SK-N-SH treated with all-trans-retinoic acid at 6 μM for 48 hours (cell line): ENCODE data around the gene TMEM81.

ENCODE experiments used
- ATAC-seq: fragments of 200-7000 bp; cut with Tn5 transposase; 3 replicates; pipeline ENCODE4 v1.9.1; 2020; ENCODE audit warnings: mild to moderate bottlenecking, moderate library complexity
- ARNTL ChIP-seq: fragments of 450-650 bp; formaldehyde crosslinking; IDR thresholded peaks from 2 replicates; pipeline ENCODE4 v1.5.0; 2020; ENCODE audit warnings: low read depth, mild to moderate bottlenecking, moderate library complexity, borderline replicate concordance
- CSDC2 ChIP-seq: fragments of 250-450 bp; sonication (Bioruptor Pico); IDR thresholded peaks from 2 replicates; pipeline ENCODE4 v1.5.0; 2020; ENCODE audit warnings: mild to moderate bottlenecking, moderate library complexity
- ESRRG ChIP-seq: fragments of 250-450 bp; sonication (Bioruptor Pico); IDR thresholded peaks from 2 replicates; pipeline ENCODE4 v1.6.1; 2021; ENCODE audit warnings: mild to moderate bottlenecking
- GLIS3 ChIP-seq: fragments of 250-450 bp; sonication (Bioruptor Pico); IDR thresholded peaks from 2 replicates; pipeline ENCODE4 v1.5.0; 2020; ENCODE audit warnings: mild to moderate bottlenecking, moderate library complexity
- ISL1 ChIP-seq: fragments of 250-450 bp; sonication (Bioruptor Pico); IDR thresholded peaks from 2 replicates; pipeline ENCODE4 v2.1.2; 2022; ENCODE audit warnings: mild to moderate bottlenecking, moderate library complexity
- OSR1 ChIP-seq: fragments of 250-450 bp; sonication (Bioruptor Pico); IDR thresholded peaks from 2 replicates; pipeline ENCODE4 v1.8.0; 2022; ENCODE audit warnings: moderate library complexity, mild to moderate bottlenecking, inconsistent platforms
- PPARA ChIP-seq: fragments of 250-450 bp; sonication (Bioruptor Pico); IDR thresholded peaks from 2 replicates; pipeline ENCODE4 v1.5.0; 2020; ENCODE audit warnings: mild to moderate bottlenecking, borderline replicate concordance
- RARB ChIP-seq: fragments of 250-450 bp; sonication (Bioruptor Pico); IDR thresholded peaks from 2 replicates; pipeline ENCODE4 v1.8.0; 2021; ENCODE audit warnings: mild to moderate bottlenecking, moderate library complexity
- SNAI2 ChIP-seq: fragments of 250-450 bp; sonication (Bioruptor Pico); IDR thresholded peaks from 2 replicates; pipeline ENCODE4 v1.5.0; 2020; ENCODE audit warnings: mild to moderate bottlenecking, moderate library complexity
- TCF4 ChIP-seq: fragments of 250-450 bp; sonication (Bioruptor Pico); IDR thresholded peaks from 2 replicates; pipeline ENCODE4 v1.8.0; 2021; ENCODE audit warnings: mild to moderate bottlenecking, moderate library complexity, borderline replicate concordance
- TOX ChIP-seq: fragments of 250-450 bp; sonication (Bioruptor Pico); IDR thresholded peaks from 2 replicates; pipeline ENCODE4 v1.8.0; 2021; ENCODE audit warnings: mild to moderate bottlenecking, moderate library complexity, borderline replicate concordance
- ZC3H10 ChIP-seq: fragments of 250-450 bp; sonication (Bioruptor Pico); IDR thresholded peaks from 2 replicates; pipeline ENCODE4 v1.5.1; 2021; ENCODE audit warnings: mild to moderate bottlenecking, moderate library complexity
- ZFP30 ChIP-seq: fragments of 450-650 bp; formaldehyde crosslinking; IDR thresholded peaks from 2 replicates; pipeline ENCODE4 v1.5.0; 2022; ENCODE audit warnings: mild to moderate bottlenecking, moderate library complexity
- ZNF565 ChIP-seq: fragments of 450-650 bp; formaldehyde crosslinking; conservative IDR thresholded peaks from 2 replicates; pipeline ENCODE4 v1.5.0; 2020; ENCODE audit warnings: low read depth, mild to moderate bottlenecking, moderate library complexity
- ZNF70 ChIP-seq: fragments of 450-650 bp; formaldehyde crosslinking; IDR thresholded peaks from 2 replicates; pipeline ENCODE4 v1.5.0; 2020; ENCODE audit warnings: mild to moderate bottlenecking, moderate library complexity
- ZNF8 ChIP-seq: fragments of 450-650 bp; formaldehyde crosslinking; IDR thresholded peaks from 2 replicates; pipeline ENCODE4 v1.5.0; 2020; ENCODE audit warnings: mild to moderate bottlenecking, moderate library complexity
- TF ChIP-seq, protein P1 (sequence below): fragments of 250-450 bp; sonication (Bioruptor Pico); IDR thresholded peaks from 2 replicates; pipeline ENCODE4 v1.5.1; 2021; ENCODE audit warnings: mild to moderate bottlenecking, moderate library complexity
- TF ChIP-seq, protein P2 (sequence below): fragments of 250-450 bp; sonication (Bioruptor Pico); IDR thresholded peaks from 2 replicates; pipeline ENCODE4 v1.8.0; 2020; ENCODE audit warnings: mild to moderate bottlenecking, moderate library complexity, borderline replicate concordance
- TF ChIP-seq, protein P3 (sequence below): fragments of 250-450 bp; sonication (Bioruptor Pico); IDR thresholded peaks from 2 replicates; pipeline ENCODE4 v1.8.0; 2021; ENCODE audit warnings: low read depth, mild to moderate bottlenecking, moderate library complexity, borderline replicate concordance
- TF ChIP-seq, protein P4 (sequence below): fragments of 250-450 bp; sonication (Bioruptor Pico); IDR thresholded peaks from 2 replicates; pipeline ENCODE4 v1.5.0; 2020; ENCODE audit warnings: mild to moderate bottlenecking, moderate library complexity

Gene TMEM81

DNA sequence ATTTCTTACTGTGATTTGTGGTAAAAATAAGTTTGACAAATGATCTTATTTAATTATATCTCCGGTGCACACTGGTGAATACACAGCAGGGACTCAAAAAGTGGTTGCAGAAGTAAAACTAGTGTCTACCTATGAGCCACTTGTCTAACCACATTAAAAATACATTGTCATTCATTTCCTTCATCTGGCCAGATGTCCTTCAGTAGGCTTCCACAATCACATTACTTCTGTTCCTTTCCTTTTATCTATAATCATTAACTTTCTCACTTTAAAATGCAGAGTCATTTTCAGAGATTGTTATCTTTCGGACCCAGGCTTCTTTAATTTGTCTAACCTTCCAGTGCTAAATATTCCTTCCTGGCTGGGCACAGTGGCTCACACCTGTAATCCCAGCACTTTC, 34.5 kb upstream of the TMEM81 start:
- TF ChIP-seq TOX (CRISPR knock-in tag) (no peak), GLIS3 (CRISPR knock-in tag) (no peak), OSR1 (no peak), ZFP30 (CRISPR knock-in tag) (no peak), ZNF70 (no peak), SNAI2 (CRISPR knock-in tag) (no peak), ISL1 (CRISPR knock-in tag) (no peak), RARB (CRISPR knock-in tag) (no peak), ESRRG (no peak), CSDC2 (CRISPR knock-in tag) (no peak), ZNF565 (no peak), PPARA (CRISPR knock-in tag) (no peak)
- TF ChIP-seq, protein P1, sequence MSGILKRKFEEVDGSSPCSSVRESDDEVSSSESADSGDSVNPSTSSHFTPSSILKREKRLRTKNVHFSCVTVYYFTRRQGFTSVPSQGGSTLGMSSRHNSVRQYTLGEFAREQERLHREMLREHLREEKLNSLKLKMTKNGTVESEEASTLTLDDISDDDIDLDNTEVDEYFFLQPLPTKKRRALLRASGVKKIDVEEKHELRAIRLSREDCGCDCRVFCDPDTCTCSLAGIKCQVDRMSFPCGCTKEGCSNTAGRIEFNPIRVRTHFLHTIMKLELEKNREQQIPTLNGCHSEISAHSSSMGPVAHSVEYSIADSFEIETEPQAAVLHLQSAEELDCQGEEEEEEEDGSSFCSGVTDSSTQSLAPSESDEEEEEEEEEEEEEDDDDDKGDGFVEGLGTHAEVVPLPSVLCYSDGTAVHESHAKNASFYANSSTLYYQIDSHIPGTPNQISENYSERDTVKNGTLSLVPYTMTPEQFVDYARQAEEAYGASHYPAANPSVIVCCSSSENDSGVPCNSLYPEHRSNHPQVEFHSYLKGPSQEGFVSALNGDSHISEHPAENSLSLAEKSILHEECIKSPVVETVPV, result no peak
- TF ChIP-seq, protein P2, sequence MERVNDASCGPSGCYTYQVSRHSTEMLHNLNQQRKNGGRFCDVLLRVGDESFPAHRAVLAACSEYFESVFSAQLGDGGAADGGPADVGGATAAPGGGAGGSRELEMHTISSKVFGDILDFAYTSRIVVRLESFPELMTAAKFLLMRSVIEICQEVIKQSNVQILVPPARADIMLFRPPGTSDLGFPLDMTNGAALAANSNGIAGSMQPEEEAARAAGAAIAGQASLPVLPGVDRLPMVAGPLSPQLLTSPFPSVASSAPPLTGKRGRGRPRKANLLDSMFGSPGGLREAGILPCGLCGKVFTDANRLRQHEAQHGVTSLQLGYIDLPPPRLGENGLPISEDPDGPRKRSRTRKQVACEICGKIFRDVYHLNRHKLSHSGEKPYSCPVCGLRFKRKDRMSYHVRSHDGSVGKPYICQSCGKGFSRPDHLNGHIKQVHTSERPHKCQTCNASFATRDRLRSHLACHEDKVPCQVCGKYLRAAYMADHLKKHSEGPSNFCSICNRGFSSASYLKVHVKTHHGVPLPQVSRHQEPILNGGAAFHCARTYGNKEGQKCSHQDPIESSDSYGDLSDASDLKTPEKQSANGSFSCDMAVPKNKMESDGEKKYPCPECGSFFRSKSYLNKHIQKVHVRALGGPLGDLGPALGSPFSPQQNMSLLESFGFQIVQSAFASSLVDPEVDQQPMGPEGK (CRISPR knock-in tag), result no peak
- TF ChIP-seq, protein P3, sequence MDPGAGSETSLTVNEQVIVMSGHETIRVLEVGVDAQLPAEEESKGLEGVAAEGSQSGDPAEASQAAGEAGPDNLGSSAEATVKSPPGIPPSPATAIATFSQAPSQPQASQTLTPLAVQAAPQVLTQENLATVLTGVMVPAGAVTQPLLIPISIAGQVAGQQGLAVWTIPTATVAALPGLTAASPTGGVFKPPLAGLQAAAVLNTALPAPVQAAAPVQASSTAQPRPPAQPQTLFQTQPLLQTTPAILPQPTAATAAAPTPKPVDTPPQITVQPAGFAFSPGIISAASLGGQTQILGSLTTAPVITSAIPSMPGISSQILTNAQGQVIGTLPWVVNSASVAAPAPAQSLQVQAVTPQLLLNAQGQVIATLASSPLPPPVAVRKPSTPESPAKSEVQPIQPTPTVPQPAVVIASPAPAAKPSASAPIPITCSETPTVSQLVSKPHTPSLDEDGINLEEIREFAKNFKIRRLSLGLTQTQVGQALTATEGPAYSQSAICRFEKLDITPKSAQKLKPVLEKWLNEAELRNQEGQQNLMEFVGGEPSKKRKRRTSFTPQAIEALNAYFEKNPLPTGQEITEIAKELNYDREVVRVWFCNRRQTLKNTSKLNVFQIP (CRISPR knock-in tag), result no peak
- ATAC-seq, result no peak

DNA sequence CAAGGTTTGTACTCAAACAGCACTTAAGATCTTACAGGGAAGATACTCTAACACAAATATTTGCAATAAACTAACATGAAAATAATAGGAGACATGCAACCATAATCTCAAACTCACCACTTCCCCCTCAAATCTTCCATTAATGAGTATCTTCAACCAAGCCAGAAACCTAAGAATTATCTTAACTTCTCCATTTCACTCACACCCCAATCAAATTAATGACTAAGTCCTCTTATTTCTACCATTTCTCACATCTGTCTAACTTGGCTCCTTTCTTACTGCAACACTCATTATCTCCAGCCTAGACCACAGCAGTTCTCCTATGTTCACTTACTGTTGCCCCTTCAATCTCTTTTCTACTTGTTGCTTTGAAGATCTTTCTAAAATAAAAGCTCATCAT, 27.1 kb upstream of the TMEM81 start:
- no peak for TF ChIP-seq TCF4 (CRISPR knock-in tag)
- no peak for TF ChIP-seq ZNF565
- no peak for TF ChIP-seq ZNF8 (CRISPR knock-in tag)
- TF ChIP-seq TOX (CRISPR knock-in tag), result no peak
- TF ChIP-seq OSR1, result no peak
- no peak for TF ChIP-seq ARNTL (CRISPR knock-in tag)
- TF ChIP-seq ZC3H10 (CRISPR knock-in tag), result no peak
- ATAC-seq, result no peak

DNA sequence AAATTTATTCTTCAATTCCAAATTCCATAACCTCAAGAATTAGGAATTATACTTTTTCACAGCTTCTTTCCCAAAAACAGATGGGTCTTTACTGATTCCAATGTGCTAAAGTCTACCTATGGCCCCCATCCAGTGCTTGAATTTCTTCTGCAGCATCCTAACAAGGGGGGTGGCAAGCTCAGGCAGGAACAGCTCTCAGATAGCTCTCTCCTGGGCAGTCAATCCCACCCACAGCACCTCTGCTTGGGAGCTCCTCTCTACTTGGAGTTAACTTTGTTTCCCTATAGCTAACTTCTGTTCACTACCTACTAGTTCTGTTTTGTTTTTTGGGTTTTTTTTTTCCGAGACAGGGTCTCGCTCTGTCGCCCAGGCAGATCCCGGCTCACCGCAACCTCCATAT, 25.5 kb upstream of the TMEM81 start:
- no peak for ATAC-seq
- TF ChIP-seq RARB (CRISPR knock-in tag) (no peak), GLIS3 (CRISPR knock-in tag) (no peak)
- TF ChIP-seq, protein P4, sequence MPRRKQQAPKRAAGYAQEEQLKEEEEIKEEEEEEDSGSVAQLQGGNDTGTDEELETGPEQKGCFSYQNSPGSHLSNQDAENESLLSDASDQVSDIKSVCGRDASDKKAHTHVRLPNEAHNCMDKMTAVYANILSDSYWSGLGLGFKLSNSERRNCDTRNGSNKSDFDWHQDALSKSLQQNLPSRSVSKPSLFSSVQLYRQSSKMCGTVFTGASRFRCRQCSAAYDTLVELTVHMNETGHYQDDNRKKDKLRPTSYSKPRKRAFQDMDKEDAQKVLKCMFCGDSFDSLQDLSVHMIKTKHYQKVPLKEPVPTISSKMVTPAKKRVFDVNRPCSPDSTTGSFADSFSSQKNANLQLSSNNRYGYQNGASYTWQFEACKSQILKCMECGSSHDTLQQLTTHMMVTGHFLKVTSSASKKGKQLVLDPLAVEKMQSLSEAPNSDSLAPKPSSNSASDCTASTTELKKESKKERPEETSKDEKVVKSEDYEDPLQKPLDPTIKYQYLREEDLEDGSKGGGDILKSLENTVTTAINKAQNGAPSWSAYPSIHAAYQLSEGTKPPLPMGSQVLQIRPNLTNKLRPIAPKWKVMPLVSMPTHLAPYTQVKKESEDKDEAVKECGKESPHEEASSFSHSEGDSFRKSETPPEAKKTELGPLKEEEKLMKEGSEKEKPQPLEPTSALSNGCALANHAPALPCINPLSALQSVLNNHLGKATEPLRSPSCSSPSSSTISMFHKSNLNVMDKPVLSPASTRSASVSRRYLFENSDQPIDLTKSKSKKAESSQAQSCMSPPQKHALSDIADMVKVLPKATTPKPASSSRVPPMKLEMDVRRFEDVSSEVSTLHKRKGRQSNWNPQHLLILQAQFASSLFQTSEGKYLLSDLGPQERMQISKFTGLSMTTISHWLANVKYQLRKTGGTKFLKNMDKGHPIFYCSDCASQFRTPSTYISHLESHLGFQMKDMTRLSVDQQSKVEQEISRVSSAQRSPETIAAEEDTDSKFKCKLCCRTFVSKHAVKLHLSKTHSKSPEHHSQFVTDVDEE (CRISPR knock-in tag), result no peak
- TF ChIP-seq, protein P1, result no peak
- TF ChIP-seq, all 23 proteins: peak for 0

DNA sequence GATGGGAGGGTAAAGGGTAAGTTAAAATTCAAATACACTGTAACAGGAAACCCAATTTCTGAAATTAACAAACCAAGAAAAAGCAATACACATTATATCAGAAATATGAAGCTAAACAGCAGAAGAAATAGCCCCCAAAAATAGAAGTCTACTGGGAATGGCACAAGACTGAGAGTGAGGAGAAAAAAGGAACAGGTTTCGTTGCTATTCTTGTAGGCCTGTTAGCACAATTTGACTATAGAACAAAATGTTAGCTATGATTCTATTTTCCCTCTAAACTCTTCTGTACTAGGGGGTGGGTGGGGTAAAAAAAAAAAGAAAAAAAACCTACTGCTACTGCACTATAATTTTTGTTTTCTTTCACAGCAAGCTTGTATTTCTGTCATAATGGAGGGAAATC, 25.0 kb upstream of the TMEM81 start:
- ATAC-seq, result no peak

More for the DNA sequence above, 25.0 kb upstream of the TMEM81 start:
- TF ChIP-seq, protein P1, result no peak
- TF ChIP-seq OSR1, result no peak
- TF ChIP-seq PPARA (CRISPR knock-in tag), result no peak
